LNCaP clone FGC (cell line): ENCODE measurements around the gene FAM53C.
A peak's percentile ranks its signal among the peaks of the same experiment; 100 is the strongest.

ENCODE experiments used
- DNase-seq: peaks from one replicate; pipeline ENCODE4 v3.0.0-alpha.2; 2011; ENCODE audit warnings: low read depth
- H3K4me3 ChIP-seq: 2 replicates; pipeline ENCODE4 v1.5.1; 2011; ENCODE audit warnings: mild to moderate bottlenecking, low read depth, low read length, control low read depth
- TF ChIP-seq, protein P1 (sequence below): IDR thresholded peaks from 2 replicates; pipeline ENCODE4 v1.5.1; 2012; ENCODE audit warnings: mild to moderate bottlenecking; ENCODE audit not compliant: control insufficient read depth, insufficient read depth; ENCODE audit errors: extremely low read depth

FAM53C gene

DNA sequence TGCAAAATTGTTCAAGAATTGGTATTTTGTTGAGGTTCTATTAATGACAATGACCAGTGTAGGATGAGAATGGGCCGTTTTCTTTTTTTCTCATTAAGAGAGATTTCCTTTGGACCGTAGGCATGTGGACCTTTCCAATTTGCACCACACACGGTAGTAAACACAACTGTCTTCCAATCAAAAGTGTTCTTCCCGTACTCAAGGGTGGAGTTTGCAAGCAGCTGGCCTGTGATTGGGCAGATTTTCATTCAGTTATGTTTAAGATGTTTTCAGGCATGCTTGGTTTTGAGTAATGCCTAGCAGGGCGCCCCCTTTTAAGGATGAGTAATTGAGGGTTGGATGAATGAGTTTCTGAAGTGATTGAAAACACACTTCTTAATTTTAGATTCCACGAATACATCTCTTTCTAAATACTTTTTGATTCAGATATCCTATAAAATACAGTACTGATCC, 16.9 kb downstream of the FAM53C start:
- H3K4me3 ChIP-seq: peak overlapping the region; percentile 92
- TF ChIP-seq, protein P1, sequence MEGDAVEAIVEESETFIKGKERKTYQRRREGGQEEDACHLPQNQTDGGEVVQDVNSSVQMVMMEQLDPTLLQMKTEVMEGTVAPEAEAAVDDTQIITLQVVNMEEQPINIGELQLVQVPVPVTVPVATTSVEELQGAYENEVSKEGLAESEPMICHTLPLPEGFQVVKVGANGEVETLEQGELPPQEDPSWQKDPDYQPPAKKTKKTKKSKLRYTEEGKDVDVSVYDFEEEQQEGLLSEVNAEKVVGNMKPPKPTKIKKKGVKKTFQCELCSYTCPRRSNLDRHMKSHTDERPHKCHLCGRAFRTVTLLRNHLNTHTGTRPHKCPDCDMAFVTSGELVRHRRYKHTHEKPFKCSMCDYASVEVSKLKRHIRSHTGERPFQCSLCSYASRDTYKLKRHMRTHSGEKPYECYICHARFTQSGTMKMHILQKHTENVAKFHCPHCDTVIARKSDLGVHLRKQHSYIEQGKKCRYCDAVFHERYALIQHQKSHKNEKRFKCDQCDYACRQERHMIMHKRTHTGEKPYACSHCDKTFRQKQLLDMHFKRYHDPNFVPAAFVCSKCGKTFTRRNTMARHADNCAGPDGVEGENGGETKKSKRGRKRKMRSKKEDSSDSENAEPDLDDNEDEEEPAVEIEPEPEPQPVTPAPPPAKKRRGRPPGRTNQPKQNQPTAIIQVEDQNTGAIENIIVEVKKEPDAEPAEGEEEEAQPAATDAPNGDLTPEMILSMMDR: no peak
- DNase-seq: no peak

DNA sequence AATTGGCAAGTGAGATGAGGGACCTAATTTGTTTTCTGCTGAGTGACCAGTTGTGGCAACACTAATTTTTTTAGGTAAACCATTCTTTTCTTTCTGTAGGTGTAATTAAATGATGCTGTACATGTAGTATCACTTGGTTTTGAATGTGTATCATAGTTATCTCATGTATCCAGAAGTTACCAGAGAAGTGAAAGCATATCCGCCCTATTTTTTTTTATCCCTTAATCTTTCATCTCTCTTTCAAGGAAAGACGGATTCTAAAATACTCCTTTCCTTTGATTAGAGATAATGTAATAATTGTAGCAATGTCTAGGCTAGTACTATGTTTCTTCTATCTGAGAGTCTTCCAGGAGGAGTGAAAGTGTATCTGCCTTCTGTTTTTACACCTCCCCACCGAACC, 21.6 kb downstream of the FAM53C start:
- TF ChIP-seq, protein P1: no peak
- no peak overlapping the region for H3K4me3 ChIP-seq
- DNase-seq: no peak

DNA sequence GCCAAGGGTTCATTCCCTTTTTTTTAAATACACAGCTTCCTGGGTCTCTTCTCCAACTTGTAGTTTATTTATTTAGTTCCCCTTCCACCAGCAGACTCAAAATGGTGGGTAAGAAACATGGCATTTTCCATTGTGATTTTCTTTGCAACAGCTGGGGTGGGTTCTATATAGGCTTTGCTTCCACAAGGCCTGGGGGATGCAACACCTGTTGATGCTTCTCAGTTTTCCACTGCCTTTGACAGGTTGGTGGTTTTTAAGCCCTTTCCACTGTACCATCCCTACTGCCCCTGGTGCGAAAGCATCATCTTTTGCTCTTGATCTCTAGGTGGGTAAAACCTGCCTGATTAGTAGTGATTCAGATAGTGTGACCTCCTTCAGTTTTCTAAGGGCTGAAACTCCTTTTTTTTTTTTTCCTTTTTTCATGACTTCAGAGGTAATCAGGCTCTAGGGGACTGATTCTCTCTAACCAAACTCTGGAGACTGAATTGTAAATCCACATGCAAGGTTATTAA, 22.9 kb downstream of the FAM53C start:
- no peak overlapping the region for H3K4me3 ChIP-seq
- no peak for DNase-seq
- TF ChIP-seq, protein P1: no peak

DNA sequence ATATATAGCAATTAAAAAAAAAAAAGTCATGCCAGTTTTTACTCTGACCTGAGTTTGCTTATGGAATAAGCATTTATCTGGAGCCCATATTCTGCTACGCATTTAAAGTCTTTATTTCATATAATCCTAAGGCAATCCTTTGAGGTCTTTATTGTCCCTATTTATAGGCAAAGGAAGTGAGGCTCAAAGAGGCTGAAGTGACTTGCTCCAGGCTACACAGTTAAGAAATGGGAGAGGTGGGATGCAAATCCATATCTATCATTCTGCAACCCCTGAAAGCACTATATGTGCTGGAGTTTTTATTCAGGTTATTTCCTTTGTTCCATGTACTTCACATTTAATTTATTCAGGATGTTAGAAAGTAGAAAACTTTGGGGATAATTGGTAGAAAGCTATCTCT, 26.5 kb downstream of the FAM53C start:
- TF ChIP-seq, protein P1: no peak
- H3K4me3 ChIP-seq: no peak overlapping the region
- no peak for DNase-seq

DNA sequence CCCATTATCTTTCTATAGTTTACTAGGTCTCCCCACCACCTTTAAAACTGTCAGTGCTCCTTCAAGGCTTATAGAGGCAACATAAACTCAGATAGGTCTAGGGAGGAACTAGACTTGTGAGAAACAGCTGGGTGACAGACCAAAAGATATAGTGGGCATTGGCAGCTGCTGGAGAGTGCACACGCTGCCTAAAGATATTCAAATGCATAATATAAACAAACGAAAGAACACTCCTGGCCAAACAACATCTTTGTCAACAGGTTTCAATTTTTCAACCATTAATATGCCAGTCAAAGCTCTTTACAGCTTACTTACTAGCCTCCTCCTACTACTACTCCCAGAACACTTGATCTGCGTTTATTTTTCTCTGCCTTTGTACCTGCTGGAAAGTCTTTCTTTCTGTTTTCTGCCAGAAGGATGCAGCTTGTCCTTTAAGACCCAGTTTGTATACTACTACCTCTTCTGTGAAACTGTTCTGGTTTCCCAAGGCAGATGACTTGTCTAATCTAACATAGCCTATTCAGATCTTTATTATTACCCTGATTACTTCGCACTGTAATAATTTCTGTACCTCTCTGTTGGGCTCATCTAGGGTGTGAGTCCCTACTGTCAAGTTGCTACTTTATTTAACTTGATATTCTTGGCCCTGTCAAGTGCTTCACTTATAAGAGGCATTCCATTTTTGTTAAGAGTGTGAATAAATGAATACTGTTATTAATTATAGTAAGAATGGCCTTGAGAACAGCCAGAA, 28.7 kb downstream of the FAM53C start:
- peak overlapping the region; percentile 17; the same call in 1 of the 2 replicates for H3K4me3 ChIP-seq
- TF ChIP-seq, protein P1: no peak
- peak; percentile 50 for DNase-seq

DNA sequence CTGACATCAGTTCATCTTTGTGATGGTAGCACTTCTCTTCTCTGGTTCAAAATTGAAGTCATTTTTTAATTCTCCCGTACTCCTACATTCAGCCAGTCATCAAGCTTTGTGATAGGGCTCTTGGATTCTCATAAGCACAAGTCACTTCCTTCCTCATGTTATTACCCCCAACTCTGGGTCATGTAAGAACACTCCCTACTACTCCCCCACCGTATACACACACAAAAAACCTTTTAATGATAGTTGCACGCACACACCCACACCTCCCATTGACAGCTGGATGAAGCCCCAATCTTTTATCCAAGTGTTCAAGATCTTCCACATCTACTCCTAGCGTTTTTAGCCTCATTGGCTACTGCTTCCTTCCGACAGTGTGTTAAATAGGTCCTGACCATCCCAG, 31.2 kb downstream of the FAM53C start:
- H3K4me3 ChIP-seq: no peak overlapping the region
- TF ChIP-seq, protein P1: no peak
- no peak for DNase-seq
